ENCODE data around the gene TMEM178B.

DNA sequence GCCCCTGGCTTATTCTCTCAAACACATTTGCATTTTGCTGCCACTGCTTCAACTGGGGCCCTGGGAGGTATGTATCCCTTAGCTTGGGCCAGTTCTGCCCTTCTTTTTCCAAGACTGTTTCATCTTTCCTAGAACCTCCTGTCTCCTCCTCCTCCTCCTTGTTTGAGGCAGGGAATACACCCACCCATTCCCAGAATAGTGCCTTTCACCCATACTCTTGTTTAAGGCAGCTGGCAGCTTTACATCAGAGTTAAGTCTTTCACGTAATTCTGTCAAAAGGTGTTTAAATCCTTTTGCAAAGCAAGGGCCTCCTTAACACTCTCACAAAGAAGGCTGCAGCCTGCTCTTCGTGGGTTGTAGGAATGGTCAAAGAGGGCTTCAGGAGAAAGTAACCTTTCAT, 326.5 kb downstream of the TMEM178B start:
- no peak for TF ChIP-seq CTCF (IDR thresholded peaks at IDR 0.05)
- no peak for TF ChIP-seq EZH2 (IDR thresholded peaks at IDR 0.05; ENCODE audit: borderline replicate concordance, insufficient read depth, low read depth, low read length, poor library complexity, severe bottlenecking)

Measured in B cell (primary cell).